Measurements from ENCODE around the gene OR2T11. TPM values are rescaled to one million over a fixed set of nuclear protein-coding genes. Genes with fewer than 3 reads are reported as not detected.
"Not testable (repeated sequence)": the region's sequence is repeated elsewhere in the genome, so short reads cannot be mapped to it uniquely, and the experiment has no call there.

Gene OR2T11
- total RNA-seq, 3 donors from 2014 or later (not counting 1 experiment from before 2014, with no cell fraction given), result not detected

GRCh38 chr1:248585266-248585665, 49.6 kb downstream of the OR2T11 start:
- TF ChIP-seq CTCF (IDR thresholded peaks at IDR 0.05), result no peak
- ATAC-seq, result no peak
- H3K4me1 Mint-ChIP-seq, result no peaks in the 10 kb centered on the region

GRCh38 chr1:248576260-248576980, 58.5 kb downstream of the OR2T11 start:
- Mint-ChIP-seq H3K27me3 (ENCODE audit: low read depth in 2 of 2) (peaks cover 0 to 5% of the 10 kb centered on the region in 2 donors), H3K4me1 (no peaks in the 10 kb centered on the region), H3K27ac (no peak overlapping the region), H3K36me3 (no peaks in the 10 kb centered on the region), H3K4me3 (no peak overlapping the region), H3K9me3 (no peaks in the 10 kb centered on the region)
- Histone ChIP-seq H3K4me1 (ENCODE audit: control insufficient read depth, insufficient read depth, low read length) (no peaks in the 10 kb centered on the region), H3K36me3 (ENCODE audit: control insufficient read depth, insufficient read depth, low read length) (no peaks in the 10 kb centered on the region), H3K4me3 (ENCODE audit: low read length) (no peak overlapping the region), H3K27me3 (ENCODE audit: control insufficient read depth, insufficient read depth, low read length) (no peaks in the 10 kb centered on the region), H3K27ac (ENCODE audit: low read length) (no peak overlapping the region), H3K9me3 (ENCODE audit: control insufficient read depth, insufficient read depth, low read length) (no peaks in the 10 kb centered on the region)
- intact Hi-C loops (cut with micrococcal nuclease), result no loop called here
- DNase-seq (no peak), ATAC-seq (no peak)
- no peak for TF ChIP-seq CTCF (IDR thresholded peaks at IDR 0.05)
- WGBS (ENCODE audit: insufficient coverage), result 92% methylated on average over 7 of the region's 9 CpGs

More at GRCh38 chr1:248585266-248585665, 49.6 kb downstream of the OR2T11 start:
- Histone ChIP-seq H3K4me1 (ENCODE audit: control insufficient read depth, insufficient read depth, low read length) (no peaks in the 10 kb centered on the region), H3K4me3 (ENCODE audit: low read length) (no peak overlapping the region), H3K27ac (ENCODE audit: low read length) (no peak overlapping the region), H3K27me3 (ENCODE audit: control insufficient read depth, insufficient read depth, low read length) (no peaks in the 10 kb centered on the region), H3K9me3 (ENCODE audit: control insufficient read depth, insufficient read depth, low read length) (no peaks in the 10 kb centered on the region), H3K36me3 (ENCODE audit: control insufficient read depth, insufficient read depth, low read length) (no peaks in the 10 kb centered on the region)
- Mint-ChIP-seq H3K9me3 (peaks cover 0 to 2% of the 10 kb centered on the region in 2 donors), H3K36me3 (no peaks in the 10 kb centered on the region), H3K27me3 (ENCODE audit: low read depth in 2 of 2) (peaks cover 4 to 8% of the 10 kb centered on the region in 2 donors), H3K27ac (no peak overlapping the region), H3K4me3 (no peak overlapping the region)
- 95% methylated on average over 3 of the region's 3 CpGs for WGBS (ENCODE audit: insufficient coverage)
- intact Hi-C loops (cut with micrococcal nuclease), result no loop called here
- no peak for DNase-seq

- H3K27ac ChIP-seq (ENCODE audit: low read length); H3K9me3 ChIP-seq (ENCODE audit: control insufficient read depth, insufficient read depth, low read length); H3K4me3 Mint-ChIP-seq; ATAC-seq; H3K4me3 ChIP-seq (ENCODE audit: low read length); DNase-seq; H3K36me3 ChIP-seq (ENCODE audit: control insufficient read depth, insufficient read depth, low read length); H3K27me3 ChIP-seq (ENCODE audit: control insufficient read depth, insufficient read depth, low read length); H3K27me3 Mint-ChIP-seq (ENCODE audit: low read depth in 2 of 2); H3K4me1 Mint-ChIP-seq; H3K4me1 ChIP-seq (ENCODE audit: control insufficient read depth, insufficient read depth, low read length); H3K9me3 Mint-ChIP-seq; H3K27ac Mint-ChIP-seq; intact Hi-C loops (cut with micrococcal nuclease); H3K36me3 Mint-ChIP-seq: not testable (repeated sequence)
- 84% methylated on average over 3 of the region's 3 CpGs for WGBS (ENCODE audit: insufficient coverage)
Observed at GRCh38 chr1:248574657-248575056, 60.2 kb downstream of the OR2T11 start, which contains the start of gene OR2T34. Gene OR2T34, minus strand, starts transcription at chr1:248574757. Its CDS starts 0 bp downstream, at chr1:248574757.

GRCh38 chr1:248573856-248574255, 61.0 kb downstream of the OR2T11 start:
- H3K4me1 ChIP-seq (ENCODE audit: control insufficient read depth, insufficient read depth, low read length); H3K27me3 ChIP-seq (ENCODE audit: control insufficient read depth, insufficient read depth, low read length); H3K36me3 ChIP-seq (ENCODE audit: control insufficient read depth, insufficient read depth, low read length); H3K36me3 Mint-ChIP-seq; H3K27ac Mint-ChIP-seq; H3K4me3 ChIP-seq (ENCODE audit: low read length); intact Hi-C loops (cut with micrococcal nuclease); H3K27ac ChIP-seq (ENCODE audit: low read length); ATAC-seq; H3K9me3 Mint-ChIP-seq; DNase-seq; H3K4me1 Mint-ChIP-seq; H3K9me3 ChIP-seq (ENCODE audit: control insufficient read depth, insufficient read depth, low read length); H3K4me3 Mint-ChIP-seq; H3K27me3 Mint-ChIP-seq (ENCODE audit: low read depth in 2 of 2): not testable (repeated sequence)
- 91% methylated on average over 2 of the region's 8 CpGs for WGBS (ENCODE audit: insufficient coverage)

Other genes with a start within 250 kb of the OR2T11 start
- gene OR2T1, start 232.0 kb downstream of the OR2T11 start, total RNA-seq, result not detected
- not detected for gene OR2T2, start 189.5 kb downstream of the OR2T11 start, total RNA-seq
- gene OR2T3, start 161.7 kb downstream of the OR2T11 start, total RNA-seq, result not detected
- not detected for gene OR2T5, start 146.5 kb downstream of the OR2T11 start, total RNA-seq
- not detected for gene OR2G6, start 127.0 kb downstream of the OR2T11 start, total RNA-seq
- not detected for gene OR2T29, start 72.3 kb downstream of the OR2T11 start, total RNA-seq
- not detected for gene OR2T34, start 60.3 kb downstream of the OR2T11 start, total RNA-seq
- not detected for gene OR2T10, start 37.4 kb downstream of the OR2T11 start, total RNA-seq
- not detected for gene OR2T35, start 10.2 kb upstream of the OR2T11 start, total RNA-seq
- not detected for gene OR2T27, start 20.4 kb upstream of the OR2T11 start, total RNA-seq
- gene OR14I1, start 67.7 kb upstream of the OR2T11 start, total RNA-seq, result not detected
- gene LYPD8, start 120.7 kb upstream of the OR2T11 start, total RNA-seq, result not detected
- 10 to 100 TPM; 19.0 to 27.5 (median 22.9) TPM for gene SH3BP5L, start 190.8 kb upstream of the OR2T11 start, total RNA-seq
- gene ZNF672, start 203.1 kb upstream of the OR2T11 start, total RNA-seq, result 10 to 100 TPM; 29.0 to 41.8 (median 38.7) TPM
- 10 to 100 TPM; 50.4 to 58.7 (median 52.3) TPM for gene ZNF692, start 224.0 kb upstream of the OR2T11 start, total RNA-seq

All from natural killer cell (primary cell).